Lung (tissue), 12 donors: Measurements from ENCODE around the gene TDG. TPM values are rescaled to one million over a fixed set of nuclear protein-coding genes. Genes with fewer than 3 reads are reported as not detected.
"Not testable (repeated sequence)": the region's sequence is repeated elsewhere in the genome, so short reads cannot be mapped to it uniquely, and the experiment has no call there.

Source experiments
- ATAC-seq: fragments of 200-7000 bp; cut with Tn5 transposase; one replicate; pipeline ENCODE4 v1.9.1; 2020; ENCODE audit warnings: moderate number of reproducible peaks; ENCODE audit not compliant: insufficient read depth, low FRiP score
- DNase-seq, 3 donors: peaks; one replicate each; pipeline ENCODE4 v3.0.0-alpha.2; 2013 to 2017
- H3K27ac ChIP-seq, 2 donors: one replicate each; pipeline ENCODE4 v1.5.1; 2013; ENCODE audit warnings: mild to moderate bottlenecking in 2 of 2, moderate library complexity in 2 of 2, control low read depth in 1 of 2, inconsistent platforms in 1 of 2, low read depth in 1 of 2, low read length in 1 of 2
- H3K27me3 ChIP-seq, 3 donors: one replicate each; pipeline ENCODE4 v1.5.1; 2013; ENCODE audit warnings: low read length in 2 of 3; ENCODE audit not compliant: control insufficient read depth in 3 of 3, insufficient read depth in 3 of 3
- H3K36me3 ChIP-seq, 4 donors: one replicate each; pipeline ENCODE4 v1.5.1; 2013; ENCODE audit warnings: low read length in 4 of 4, mild to moderate bottlenecking in 1 of 4, moderate library complexity in 1 of 4; ENCODE audit not compliant: control insufficient read depth in 4 of 4, insufficient read depth in 4 of 4
- H3K4me1 ChIP-seq, 5 donors: one replicate each; pipeline ENCODE4 v1.5.1; 2013; ENCODE audit warnings: low read length in 5 of 5, mild to moderate bottlenecking in 2 of 5, moderate library complexity in 1 of 5; ENCODE audit not compliant: control insufficient read depth in 5 of 5, insufficient read depth in 5 of 5
- H3K4me3 ChIP-seq: one replicate; pipeline ENCODE4 v1.5.1; 2013; ENCODE audit warnings: mild to moderate bottlenecking, control low read depth, moderate library complexity
- H3K9ac ChIP-seq, 2 donors: one replicate each; pipeline ENCODE4 v1.5.1; 2013; ENCODE audit warnings: low read length in 2 of 2, control low read depth in 1 of 2; ENCODE audit not compliant: insufficient read depth in 1 of 2
- H3K9me3 ChIP-seq, 4 donors: one replicate each; pipeline ENCODE4 v1.5.1; 2013; ENCODE audit warnings: low read length in 3 of 4, mild to moderate bottlenecking in 1 of 4, moderate library complexity in 1 of 4; ENCODE audit not compliant: control insufficient read depth in 4 of 4, insufficient read depth in 3 of 4
- CTCF ChIP-seq: IDR thresholded peaks from 2 replicates; pipeline ENCODE4 v1.5.1; 2012; ENCODE audit warnings: mild to moderate bottlenecking; ENCODE audit errors: control extremely low read depth, extremely low read depth
- WGBS, 2 donors: extraction: QIAGEN DNeasy Blood & Tissue Kit; methylation state at CpG; one replicate each; pipeline ENCODE4 v1.1.7; 2013; 5-methylcytosine and 5-hydroxymethylcytosine counted together
- polyA plus RNA-seq, 2 donors: library from polyadenylated mRNA; stranded (reverse); fragments of 200-250 nt; gene quantifications; one replicate each; pipeline ENCODE4 v1.2.1, GENCODE V29; 2013
- total RNA-seq, 2 donors: library from RNA; depleted of rRNA in 1 of 2; stranded (reverse); fragments of >200 nt in 1 of 2; gene quantifications; one replicate each; pipeline ENCODE4 v1.2.1, GENCODE V29; 2014 to 2021
- donor health status: control.
- donor health status: control.
- donor health status: Bipolar disorder and iron deficiency.
- donor health status: healthy.
- donor health status: DM: yes; HTN: yes; CAD: no.

TDG gene
- total and polyA plus RNA-seq, 4 donors, result 10.6 to 41.0 (median 16.2) TPM

DNA sequence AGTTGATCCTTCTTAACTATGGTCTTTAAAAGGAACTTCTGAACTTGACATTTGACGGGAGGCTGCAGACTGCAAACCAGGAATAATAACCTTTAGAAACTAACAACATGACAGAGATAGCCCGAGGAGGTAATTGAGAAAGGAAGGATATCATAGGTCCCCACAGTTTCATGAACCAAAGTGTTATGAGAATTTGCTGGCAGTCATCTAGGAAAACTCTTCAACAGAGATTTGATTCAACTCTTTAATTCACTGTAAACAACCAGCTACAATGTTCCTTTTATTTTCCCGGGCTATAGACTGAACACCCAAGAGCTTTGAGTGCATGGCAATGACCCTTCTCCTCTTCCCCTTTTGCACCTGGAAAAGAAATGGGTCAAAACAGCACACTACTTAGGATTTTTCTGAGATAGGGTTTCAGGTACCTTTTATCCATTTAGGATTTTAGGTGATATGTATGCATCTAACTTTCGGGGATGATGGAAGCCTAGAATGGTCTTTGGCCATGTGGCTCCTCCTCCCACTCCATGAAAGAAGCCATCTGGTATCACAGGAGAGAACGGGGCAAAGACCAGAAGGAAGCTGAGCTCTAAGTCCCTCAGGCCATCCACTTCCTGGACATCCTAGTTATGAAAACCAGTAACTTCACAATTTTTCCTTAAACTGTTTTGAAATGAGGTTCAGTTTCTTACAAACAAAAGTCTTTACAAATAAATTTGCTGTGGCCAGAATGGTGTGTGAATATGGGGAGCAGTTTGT lies 61.3 kb downstream of the TDG start:
- H3K36me3 ChIP-seq, result no peaks in the 10 kb centered on the region
- no peaks in the 10 kb centered on the region for H3K27me3 ChIP-seq
- WGBS, 2 donors, result 54 to 60% methylated on average over 5 of the region's 5 CpGs
- no peak overlapping the region for H3K9ac ChIP-seq
- TF ChIP-seq CTCF, result no peak
- no peaks in the 10 kb centered on the region for H3K9me3 ChIP-seq
- H3K4me3 ChIP-seq, result no peak overlapping the region
- H3K27ac ChIP-seq, result no peak overlapping the region
- ATAC-seq (no peak), DNase-seq (peak in 1 of 3 donors; percentile 20)
- peaks cover 2 to 9% (median 5%) of the 10 kb centered on the region in 5 donors for H3K4me1 ChIP-seq

- H3K4me1 ChIP-seq, H3K27me3 ChIP-seq, H3K27ac ChIP-seq, H3K9me3 ChIP-seq, H3K9ac ChIP-seq, ATAC-seq, DNase-seq, H3K4me3 ChIP-seq, H3K36me3 ChIP-seq: not testable (repeated sequence)
- WGBS, 2 donors, result 95 to 98% methylated on average over 7 to 9 of the region's 27 CpGs
Observed at GRCh38 chr12:104030596-104030995, 64.9 kb downstream of the TDG start.

GRCh38 chr12:104036143-104036542 lies 70.5 kb downstream of the TDG start:
- DNase-seq, H3K4me1 ChIP-seq, H3K36me3 ChIP-seq, H3K9ac ChIP-seq, H3K4me3 ChIP-seq, H3K27me3 ChIP-seq, H3K27ac ChIP-seq, H3K9me3 ChIP-seq, ATAC-seq: not testable (repeated sequence)
- WGBS, 2 donors, result 91 to 97% methylated on average over 2 of the region's 2 CpGs

Other genes starting within 250 kb of the TDG start
- 10 to 100 TPM in 1 of 2 donors, 1 to 10 TPM in 1; 5.5 to 12.3 TPM for gene NT5DC3, start 124.6 kb upstream of the TDG start, total RNA-seq
- gene NT5DC3, start 124.6 kb upstream of the TDG start, polyA plus RNA-seq, result 1 to 10 TPM in 1 of 2 donors, under 1 TPM in 1; 0.93 to 1.7 TPM
- 100 to 1,000 TPM; 390 to 781 TPM for gene HSP90B1, start 35.5 kb upstream of the TDG start, total RNA-seq
- gene HSP90B1, start 35.5 kb upstream of the TDG start, polyA plus RNA-seq, result 100 to 1,000 TPM; 484 to 773 TPM
- 10 to 100 TPM in 1 of 2 donors, 1 to 10 TPM in 1; 7.3 to 36.5 TPM for gene GLT8D2, start 84.3 kb downstream of the TDG start, total RNA-seq
- gene GLT8D2, start 84.3 kb downstream of the TDG start, polyA plus RNA-seq, result 1 to 10 TPM; 1.6 to 4.9 TPM
- 10 to 100 TPM; 14.4 to 30.5 TPM for gene HCFC2, start 98.7 kb downstream of the TDG start, total RNA-seq
- 1 to 10 TPM; 5.8 to 7.1 TPM for gene HCFC2, start 98.7 kb downstream of the TDG start, polyA plus RNA-seq
- 10 to 100 TPM; 24.0 to 25.0 TPM for gene NFYB, start 172.3 kb downstream of the TDG start, total RNA-seq
- gene NFYB, start 172.3 kb downstream of the TDG start, polyA plus RNA-seq, result 10 to 100 TPM; 15.5 to 33.0 TPM
- 100 to 1,000 TPM; 135 to 166 TPM for gene TXNRD1, start 249.9 kb downstream of the TDG start, total RNA-seq
- gene TXNRD1, start 249.9 kb downstream of the TDG start, polyA plus RNA-seq, result 100 to 1,000 TPM in 1 of 2 donors, 10 to 100 TPM in 1; 74.2 to 115 TPM